Coronary artery (tissue), 2 donors: ENCODE data around the gene PLEK.

Source experiments
- DNase-seq: peaks from one replicate; pipeline ENCODE4 v3.0.0-alpha.2; 2017; ENCODE audit warnings: low spot score
- H3K27ac ChIP-seq, 2 donors: fragments of 200-600 bp; sonication (generic); one replicate each; pipeline ENCODE4 v1.5.1; 2016 to 2019
- H3K4me3 ChIP-seq: fragments of 200-600 bp; sonication (generic); 2 replicates; pipeline ENCODE4 v1.5.1; 2016; ENCODE audit warnings: mild to moderate bottlenecking, moderate library complexity
- CTCF ChIP-seq: fragments of 200-600 bp; sonication (generic); IDR thresholded peaks from one replicate; pipeline ENCODE4 v1.5.1; 2019; ENCODE audit warnings: antibody characterized with exemption

Gene PLEK

DNA sequence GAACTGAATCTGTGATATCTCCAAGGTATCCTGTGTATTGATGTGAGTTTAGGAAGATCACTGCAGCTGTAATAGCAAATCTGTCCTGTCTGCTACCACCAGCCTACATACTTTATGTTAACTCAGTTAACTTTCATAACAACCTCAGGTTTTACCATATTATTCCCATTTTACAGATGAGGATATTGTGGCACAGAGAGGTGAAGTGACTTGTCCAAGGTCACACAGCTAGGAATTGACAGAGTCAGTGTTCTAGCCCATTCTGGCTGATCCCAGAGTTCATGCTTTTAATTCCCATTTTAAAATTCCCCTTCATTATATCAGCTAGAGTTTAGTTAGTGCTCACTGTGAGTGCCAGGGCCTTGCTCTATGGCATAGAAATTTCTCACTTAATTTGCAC lies 49.4 kb downstream of the PLEK start:
- DNase-seq = no peak
- no peak for TF ChIP-seq CTCF
- Histone ChIP-seq H3K4me3 (no peak overlapping the region), H3K27ac (no peak overlapping the region)

DNA sequence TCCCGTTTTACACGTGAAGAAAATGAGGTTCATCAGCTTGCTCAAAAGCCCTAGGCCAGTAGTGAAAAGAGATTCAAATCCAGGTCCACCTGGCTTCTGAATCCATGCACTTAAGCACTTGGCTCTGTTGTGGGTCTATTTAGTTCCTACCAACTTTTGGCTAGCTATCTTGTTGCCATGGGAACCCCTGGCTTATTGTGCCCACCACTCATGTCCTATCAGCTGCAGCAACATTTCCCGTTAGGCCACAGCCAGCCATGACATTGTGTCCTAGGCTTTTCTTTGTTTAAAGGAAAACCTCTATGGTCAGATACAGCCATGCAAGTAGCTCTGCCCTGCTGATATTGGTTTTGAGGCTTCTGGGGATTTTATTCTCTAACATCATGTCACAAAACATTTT lies 49.8 kb downstream of the PLEK start:
- DNase-seq = no peak
- TF ChIP-seq CTCF = no peak
- H3K27ac ChIP-seq = no peak overlapping the region
- no peak overlapping the region for H3K4me3 ChIP-seq

DNA sequence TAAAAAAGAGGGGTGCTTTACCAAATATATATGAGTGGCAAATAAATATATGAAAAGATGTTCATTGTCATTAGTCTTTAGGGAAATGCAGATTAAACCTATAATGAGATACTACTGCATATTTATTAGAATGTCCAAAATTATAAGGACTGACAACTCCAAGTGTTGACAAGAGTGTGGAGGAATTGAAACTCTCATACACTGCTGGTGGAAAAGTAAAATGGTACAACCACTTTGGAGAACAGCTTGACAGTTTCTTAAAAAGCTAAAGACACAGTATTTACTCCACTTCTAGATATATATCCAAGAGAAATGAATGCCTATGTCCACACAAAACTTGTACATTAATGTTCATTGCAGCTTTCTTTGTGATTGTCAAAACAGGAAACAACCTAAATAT lies 50.4 kb downstream of the PLEK start:
- Histone ChIP-seq H3K27ac (no peak overlapping the region), H3K4me3 (no peak overlapping the region)
- DNase-seq = no peak
- no peak for TF ChIP-seq CTCF

DNA sequence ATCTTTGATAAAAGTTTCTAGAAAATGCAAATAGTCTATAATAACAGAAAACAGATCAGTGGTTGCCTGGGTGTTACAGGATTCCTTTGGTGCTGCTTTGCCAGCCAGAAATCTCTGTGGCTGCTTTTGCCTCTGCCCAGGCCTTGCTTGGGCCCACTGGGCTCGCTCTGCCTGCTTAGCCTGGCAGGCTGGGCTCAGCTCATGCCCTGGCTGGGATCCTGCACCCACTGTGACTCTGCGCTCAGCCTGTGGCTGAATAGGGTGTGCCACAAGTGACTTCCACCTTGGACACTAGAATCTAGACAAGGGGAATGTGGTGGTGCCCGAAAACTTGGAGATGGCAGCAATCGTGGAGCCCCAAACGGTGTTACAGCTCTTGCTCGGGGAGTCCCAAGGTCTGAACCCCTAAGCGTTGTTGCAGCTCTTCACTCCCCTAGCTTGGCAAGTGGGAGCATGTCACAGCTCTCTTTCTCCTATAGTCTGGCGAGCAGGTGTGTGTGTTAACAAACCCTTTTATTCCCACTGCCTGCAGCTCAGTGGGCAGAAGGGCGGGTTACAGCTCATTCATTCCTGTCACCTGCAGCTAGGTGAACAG lies 51.1 kb downstream of the PLEK start:
- no peak overlapping the region for H3K27ac ChIP-seq
- DNase-seq = no peak
- TF ChIP-seq CTCF = no peak
- no peak overlapping the region for H3K4me3 ChIP-seq

DNA sequence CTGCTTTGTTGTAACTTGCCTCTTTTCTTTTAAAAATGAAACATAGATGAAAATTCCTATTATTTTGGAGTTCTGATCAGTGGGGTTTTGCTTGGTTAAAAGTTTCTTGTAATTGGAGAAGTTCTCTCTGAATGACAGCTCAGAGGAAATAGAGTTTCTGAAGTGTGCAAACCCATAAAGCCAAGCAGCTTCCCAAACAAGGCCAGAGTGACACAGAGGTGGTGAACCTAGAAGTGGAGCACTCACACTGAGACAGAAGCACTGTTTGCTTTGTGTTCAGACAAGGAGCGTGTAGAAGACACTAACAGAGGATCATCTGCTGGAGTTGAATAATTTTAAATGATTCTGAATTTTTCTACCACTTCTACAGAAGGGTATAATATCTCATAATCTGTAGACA lies 52.8 kb downstream of the PLEK start:
- no peak for DNase-seq
- H3K27ac ChIP-seq = no peak overlapping the region
- H3K4me3 ChIP-seq = no peak overlapping the region
- TF ChIP-seq CTCF = no peak

DNA sequence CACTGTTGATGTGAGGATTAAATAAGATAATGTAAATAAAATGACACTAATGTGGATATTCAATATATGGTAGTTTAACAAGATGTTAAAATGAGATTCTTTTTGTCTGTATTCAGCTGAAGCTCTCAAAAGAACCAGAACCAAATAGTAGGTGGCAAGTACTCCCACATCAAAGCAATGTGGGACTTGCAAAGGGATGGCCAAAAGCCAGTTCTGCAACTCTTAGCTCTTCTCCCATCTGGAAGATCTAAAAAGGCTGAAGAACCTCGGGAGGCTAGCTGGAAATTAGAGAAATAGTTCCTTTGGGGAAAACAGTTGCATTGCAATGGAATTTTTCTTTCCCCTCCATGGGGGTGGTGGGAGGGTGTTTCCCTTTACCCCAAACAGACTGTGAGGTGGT lies 53.3 kb downstream of the PLEK start:
- no peak for DNase-seq
- Histone ChIP-seq H3K4me3 (no peak overlapping the region), H3K27ac (no peak overlapping the region)
- TF ChIP-seq CTCF = no peak

DNA sequence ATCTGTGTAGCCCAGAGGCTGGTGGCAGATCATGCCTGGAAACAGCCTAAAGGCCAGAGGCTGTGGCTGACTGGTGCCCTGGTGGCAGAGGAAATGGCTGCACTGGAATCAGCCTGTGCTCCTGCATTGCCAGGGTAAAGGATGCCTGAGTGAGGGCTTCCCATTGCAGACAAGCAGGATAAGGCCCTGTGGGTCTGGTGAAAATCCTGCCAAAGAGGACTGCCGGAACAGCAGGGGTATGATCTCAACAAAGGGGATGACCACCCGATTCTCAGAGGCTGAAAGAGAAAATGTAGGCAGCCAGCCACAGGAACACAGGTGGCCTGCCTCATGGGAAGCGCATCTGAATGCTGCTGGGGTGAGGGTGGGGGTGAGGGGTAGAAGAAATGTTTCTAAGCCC lies 53.8 kb downstream of the PLEK start:
- no peak for TF ChIP-seq CTCF
- Histone ChIP-seq H3K4me3 (no peak overlapping the region), H3K27ac (no peak overlapping the region)
- DNase-seq = no peak
